ENCODE measurements around the gene NMNAT1.

- TF ChIP-seq CTCF (IDR thresholded peaks at IDR 0.05; ENCODE audit: borderline replicate concordance, extremely low read depth, low read length, poor library complexity, severe bottlenecking) = no peak
- TF ChIP-seq EZH2 (IDR thresholded peaks at IDR 0.05; ENCODE audit: borderline replicate concordance, low read depth, low read length, severe bottlenecking) = no peak
Measured at GRCh38 chr1:9957726-9958125, 14.5 kb downstream of the NMNAT1 start.

All from DND-41 (cell line).